ENCODE results near the gene TNKS2. TPM values are rescaled to one million over a fixed set of nuclear protein-coding genes. Genes with fewer than 3 reads are reported as not detected.

Gene TNKS2
- total and polyA plus RNA-seq, 2 experiments from 2014 or later = 11.9 to 40.4 TPM

DNA sequence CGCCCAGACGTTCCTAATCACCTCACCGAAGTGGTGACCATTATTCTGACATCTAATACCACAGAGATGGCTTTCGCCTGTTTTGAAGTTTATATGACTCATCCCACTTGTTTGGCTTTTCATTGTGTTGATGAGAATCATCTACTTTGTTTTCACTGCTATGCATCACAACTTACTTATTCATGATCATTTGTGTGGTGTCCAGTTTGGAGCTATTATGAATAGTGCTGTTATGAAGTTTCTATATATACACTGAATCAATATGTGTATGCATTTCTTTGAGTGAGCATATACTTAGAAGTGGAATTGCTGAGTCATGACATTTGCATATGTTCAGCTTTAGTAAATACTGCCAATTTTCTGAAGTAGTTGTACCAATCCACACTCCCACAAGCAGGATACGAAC is 38.6 kb upstream of the TNKS2 start:
- TF ChIP-seq EZH2 (IDR thresholded peaks at IDR 0.05; ENCODE audit: borderline replicate concordance) = no peak
- TF ChIP-seq, protein P1, sequence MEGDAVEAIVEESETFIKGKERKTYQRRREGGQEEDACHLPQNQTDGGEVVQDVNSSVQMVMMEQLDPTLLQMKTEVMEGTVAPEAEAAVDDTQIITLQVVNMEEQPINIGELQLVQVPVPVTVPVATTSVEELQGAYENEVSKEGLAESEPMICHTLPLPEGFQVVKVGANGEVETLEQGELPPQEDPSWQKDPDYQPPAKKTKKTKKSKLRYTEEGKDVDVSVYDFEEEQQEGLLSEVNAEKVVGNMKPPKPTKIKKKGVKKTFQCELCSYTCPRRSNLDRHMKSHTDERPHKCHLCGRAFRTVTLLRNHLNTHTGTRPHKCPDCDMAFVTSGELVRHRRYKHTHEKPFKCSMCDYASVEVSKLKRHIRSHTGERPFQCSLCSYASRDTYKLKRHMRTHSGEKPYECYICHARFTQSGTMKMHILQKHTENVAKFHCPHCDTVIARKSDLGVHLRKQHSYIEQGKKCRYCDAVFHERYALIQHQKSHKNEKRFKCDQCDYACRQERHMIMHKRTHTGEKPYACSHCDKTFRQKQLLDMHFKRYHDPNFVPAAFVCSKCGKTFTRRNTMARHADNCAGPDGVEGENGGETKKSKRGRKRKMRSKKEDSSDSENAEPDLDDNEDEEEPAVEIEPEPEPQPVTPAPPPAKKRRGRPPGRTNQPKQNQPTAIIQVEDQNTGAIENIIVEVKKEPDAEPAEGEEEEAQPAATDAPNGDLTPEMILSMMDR (IDR thresholded peaks at IDR 0.05; ENCODE audit: poor library complexity) = no peak
- TF ChIP-seq EZH2phosphoT487 (IDR thresholded peaks at IDR 0.05; ENCODE audit: low read depth, severe bottlenecking, unreplicated experiment) = no peak
- Histone ChIP-seq H4K20me1 (ENCODE audit: insufficient read depth, poor library complexity, severe bottlenecking) (no peaks in the 10 kb centered on the region), H3K4me2 (no peak overlapping the region), H3K79me2 (no peaks in the 10 kb centered on the region), H3K4me3 (no peak overlapping the region), H3K27ac (no peak overlapping the region), H3K27me3 (no peaks in the 10 kb centered on the region), H3K9me2 (replicated peaks; ENCODE audit: insufficient read depth) (no peaks in the 10 kb centered on the region), H3K4me1 (ENCODE audit: insufficient read depth) (no peaks in the 10 kb centered on the region), H3K36me3 (replicated peaks; ENCODE audit: insufficient read depth, low read depth) (no peaks in the 10 kb centered on the region), H3K9me3 (ENCODE audit: low read depth) (no peaks in the 10 kb centered on the region), H2AFZ (no peak overlapping the region)
- 86% methylated on average over 5 of the region's 5 CpGs for WGBS (ENCODE audit: low lambda C conversion rate, missing lambda C conversion rate)
- DNase-seq (ENCODE audit: low spot score) = no peak

GRCh38 chr10:91761721-91762120 is 36.5 kb upstream of the TNKS2 start:
- no peaks in the 10 kb centered on the region for H3K9me2 ChIP-seq (replicated peaks; ENCODE audit: insufficient read depth)
- H3K36me3 ChIP-seq (replicated peaks; ENCODE audit: insufficient read depth, low read depth) = no peaks in the 10 kb centered on the region
- H3K4me1 ChIP-seq (ENCODE audit: insufficient read depth) = no peaks in the 10 kb centered on the region
- H3K27ac ChIP-seq = no peak overlapping the region
- no peaks in the 10 kb centered on the region for H3K9me3 ChIP-seq (ENCODE audit: low read depth)
- TF ChIP-seq EZH2 (IDR thresholded peaks at IDR 0.05; ENCODE audit: borderline replicate concordance) = no peak
- no peak for TF ChIP-seq EZH2phosphoT487 (IDR thresholded peaks at IDR 0.05; ENCODE audit: low read depth, severe bottlenecking, unreplicated experiment)
- TF ChIP-seq, protein P1 (IDR thresholded peaks at IDR 0.05; ENCODE audit: poor library complexity) = no peak
- no peaks in the 10 kb centered on the region for H3K27me3 ChIP-seq
- H2AFZ ChIP-seq = no peak overlapping the region
- no peaks in the 10 kb centered on the region for H4K20me1 ChIP-seq (ENCODE audit: insufficient read depth, poor library complexity, severe bottlenecking)
- H3K4me2 ChIP-seq = no peak overlapping the region
- H3K4me3 ChIP-seq = no peak overlapping the region
- no peaks in the 10 kb centered on the region for H3K79me2 ChIP-seq
- no peak for DNase-seq (ENCODE audit: low spot score)
- 85% methylated on average over 1 of the region's 1 CpG for WGBS (ENCODE audit: low lambda C conversion rate, missing lambda C conversion rate)

DNA sequence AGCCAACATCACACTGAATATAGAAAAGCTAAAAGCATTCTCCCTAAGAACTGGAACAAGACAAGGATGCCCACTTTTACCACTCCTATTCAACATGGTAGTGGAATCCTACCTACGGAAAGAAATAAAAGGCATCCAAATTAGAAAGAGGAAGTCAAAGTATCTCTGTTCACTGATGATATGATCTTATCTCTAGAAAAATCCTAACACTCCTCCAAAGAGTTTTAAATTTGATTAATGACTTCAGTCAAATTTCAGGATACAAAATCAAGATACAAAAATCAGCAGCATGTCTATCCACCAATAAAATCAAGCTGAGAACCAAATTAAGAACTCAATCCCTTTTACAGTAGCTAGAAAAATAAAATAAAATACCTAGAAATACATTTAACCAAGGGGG is 35.3 kb upstream of the TNKS2 start:
- Histone ChIP-seq H2AFZ (no peak overlapping the region), H4K20me1 (ENCODE audit: insufficient read depth, poor library complexity, severe bottlenecking) (no peaks in the 10 kb centered on the region), H3K27ac (no peak overlapping the region), H3K4me1 (ENCODE audit: insufficient read depth) (no peaks in the 10 kb centered on the region), H3K4me2 (no peak overlapping the region), H3K79me2 (no peaks in the 10 kb centered on the region), H3K27me3 (no peaks in the 10 kb centered on the region), H3K36me3 (replicated peaks; ENCODE audit: insufficient read depth, low read depth) (no peaks in the 10 kb centered on the region), H3K9me3 (ENCODE audit: low read depth) (no peaks in the 10 kb centered on the region), H3K9me2 (replicated peaks; ENCODE audit: insufficient read depth) (no peaks in the 10 kb centered on the region), H3K4me3 (no peak overlapping the region)
- DNase-seq (ENCODE audit: low spot score) = no peak
- TF ChIP-seq EZH2phosphoT487 (IDR thresholded peaks at IDR 0.05; ENCODE audit: low read depth, severe bottlenecking, unreplicated experiment) (no peak), EZH2 (IDR thresholded peaks at IDR 0.05; ENCODE audit: borderline replicate concordance) (no peak)
- TF ChIP-seq, protein P1 (IDR thresholded peaks at IDR 0.05; ENCODE audit: poor library complexity) = no peak
- 78% methylated on average over 1 of the region's 1 CpG for WGBS (ENCODE audit: low lambda C conversion rate, missing lambda C conversion rate)

- Histone ChIP-seq H3K9me2 (replicated peaks; ENCODE audit: insufficient read depth) (no peaks in the 10 kb centered on the region), H3K4me2 (no peak overlapping the region), H2AFZ (no peak overlapping the region), H3K27ac (no peak overlapping the region), H3K4me1 (ENCODE audit: insufficient read depth) (no peaks in the 10 kb centered on the region), H3K9me3 (ENCODE audit: low read depth) (no peaks in the 10 kb centered on the region), H3K36me3 (replicated peaks; ENCODE audit: insufficient read depth, low read depth) (no peaks in the 10 kb centered on the region), H3K4me3 (no peak overlapping the region), H4K20me1 (ENCODE audit: insufficient read depth, poor library complexity, severe bottlenecking) (no peaks in the 10 kb centered on the region), H3K27me3 (no peaks in the 10 kb centered on the region), H3K79me2 (no peaks in the 10 kb centered on the region)
- TF ChIP-seq EZH2 (IDR thresholded peaks at IDR 0.05; ENCODE audit: borderline replicate concordance) (no peak), EZH2phosphoT487 (IDR thresholded peaks at IDR 0.05; ENCODE audit: low read depth, severe bottlenecking, unreplicated experiment) (no peak)
- TF ChIP-seq, protein P1 (IDR thresholded peaks at IDR 0.05; ENCODE audit: poor library complexity) = no peak
- DNase-seq (ENCODE audit: low spot score) = no peak
- 88% methylated on average over 7 of the region's 7 CpGs for WGBS (ENCODE audit: low lambda C conversion rate, missing lambda C conversion rate)
These were observed 31.6 kb upstream of the TNKS2 start for GRCh38 chr10:91766676-91767075.

Measured in hepatocyte (in vitro differentiated cells).